NT2/D1 (cell line): ENCODE data around the gene DSEL.

Experiments
- SUZ12 ChIP-seq: IDR thresholded peaks from 2 replicates; pipeline ENCODE4 v1.6.1; 2011; ENCODE audit not compliant: insufficient read length, insufficient read depth; ENCODE audit errors: extremely low read depth
- YY1 ChIP-seq: IDR thresholded peaks from 2 replicates; pipeline ENCODE4 v1.6.1; 2011; ENCODE audit not compliant: insufficient read length, insufficient read depth
- ZNF274 ChIP-seq: IDR thresholded peaks from 2 replicates; pipeline ENCODE4 v1.6.1; 2011; ENCODE audit warnings: mild to moderate bottlenecking, low read depth, low read length

DNA sequence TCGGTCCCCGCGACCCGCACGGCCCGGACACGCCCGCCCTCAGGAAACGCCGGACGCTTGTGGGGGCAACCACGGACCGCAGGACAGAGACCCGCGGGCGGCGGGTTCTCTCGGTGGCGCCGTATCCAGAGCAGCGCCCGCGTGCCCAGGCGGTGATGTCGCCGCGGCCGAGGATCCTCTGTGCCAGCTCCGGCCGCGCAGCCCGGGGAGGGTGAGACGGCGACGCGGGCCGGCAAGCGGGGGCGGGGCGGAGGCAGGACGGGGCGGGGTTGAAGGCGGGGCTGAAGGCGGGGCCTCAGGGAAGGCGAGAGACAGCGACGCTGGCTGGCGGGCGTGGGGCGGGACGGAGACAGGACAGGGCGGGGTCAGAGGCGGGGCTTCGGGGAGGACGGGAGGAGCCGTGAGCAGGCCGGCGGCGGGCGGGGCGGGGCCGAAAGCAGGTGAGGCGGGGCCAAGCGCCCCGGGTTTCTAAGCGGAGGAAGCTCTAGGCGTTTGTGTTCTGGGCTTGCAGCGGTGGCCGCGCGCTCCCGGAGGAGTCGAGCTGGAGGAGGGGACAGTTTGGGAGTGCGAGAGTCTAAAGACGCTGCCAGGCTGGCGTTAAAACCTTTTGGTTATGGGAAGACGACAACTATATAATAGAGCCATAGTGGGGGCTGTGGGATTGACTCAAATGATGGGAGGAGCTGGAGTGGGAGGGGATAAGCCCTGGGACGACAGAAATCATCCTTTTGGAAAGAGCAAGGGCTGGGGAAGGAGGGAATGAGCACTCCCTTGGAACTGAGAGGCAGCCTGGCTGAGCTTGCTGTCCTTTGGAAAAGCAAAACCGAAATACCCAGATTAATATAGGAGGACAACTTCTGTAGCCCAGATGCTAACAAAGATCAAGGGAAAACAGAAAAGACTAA lies at the start of gene DSEL:
- TF ChIP-seq SUZ12 (no peak), ZNF274 (no peak), YY1 (no peak)
